D721Med (cell line): ENCODE data around the gene IL6.

Experiments used
- DNase-seq: peaks from one replicate; pipeline ENCODE4 v3.0.0; 2011; ENCODE audit warnings: low spot score; ENCODE audit not compliant: insufficient read length
- FAIRE-seq: peaks from 2 replicates; lab custom pipeline; 2011; peaks lifted over from hg19 to GRCh38; lab: Jason Lieb, UNC
- CTCF ChIP-seq: IDR thresholded peaks from 2 replicates; pipeline ENCODE4 v1.5.1; 2012; ENCODE audit warnings: mild to moderate bottlenecking, control low read depth; ENCODE audit not compliant: insufficient read depth; ENCODE audit errors: missing control alignments

The IL6 gene

GRCh38 chr7:22781230-22781711, 54.3 kb downstream of the IL6 start:
- TF ChIP-seq CTCF, result no peak
- FAIRE-seq, result no peak
- no peak for DNase-seq
